Measurements from ENCODE around the gene ARPIN.

GRCh38 chr15:89883518-89883917, 29.2 kb downstream of the ARPIN start:
- no peak for TF ChIP-seq CTCF (IDR thresholded peaks at IDR 0.05)
- no peak for TF ChIP-seq POLR2A (IDR thresholded peaks at IDR 0.05)

All from right lobe of liver (tissue), 4 donors.